Right kidney (tissue), 1 donor: ENCODE results near the gene TTC39C.
"Not testable (repeated sequence)": the region's sequence is repeated elsewhere in the genome, so short reads cannot be mapped to it uniquely, and the experiment has no call there.

Experiments used
- DNase-seq: peaks from one replicate; pipeline ENCODE4 v3.0.0-alpha.2; 2016

The TTC39C gene

GRCh38 chr18:24127735-24128134 lies 113.2 kb downstream of the TTC39C start:
- DNase-seq, result no peak

GRCh38 chr18:24128700-24129099 lies 114.1 kb downstream of the TTC39C start:
- no peak for DNase-seq

- no peak for DNase-seq
Observed at GRCh38 chr18:24130494-24130893, 115.9 kb downstream of the TTC39C start.

- no peak for DNase-seq
Observed at GRCh38 chr18:24136967-24137373, 122.4 kb downstream of the TTC39C start.

- no peak for DNase-seq
Observed at GRCh38 chr18:24138409-24138788, 123.8 kb downstream of the TTC39C start.

- DNase-seq, result peak; percentile 77
Observed at GRCh38 chr18:24138789-24139616, 124.4 kb downstream of the TTC39C start, which contains the start of gene CABYR. CABYR (plus strand) TSS chr18:24139062; CDS start chr18:24143115, 4,053 bp downstream.

- no peak for DNase-seq
Observed at GRCh38 chr18:24140697-24141096, 126.1 kb downstream of the TTC39C start.

GRCh38 chr18:24142376-24142775 lies 127.8 kb downstream of the TTC39C start:
- no peak for DNase-seq

- DNase-seq, result not testable (repeated sequence)
Observed at GRCh38 chr18:24149591-24149990, 135.0 kb downstream of the TTC39C start.

- DNase-seq, result no peak
Observed at GRCh38 chr18:24153397-24153796, 138.8 kb downstream of the TTC39C start.

- no peak for DNase-seq
Observed at GRCh38 chr18:24157855-24158254, 143.3 kb downstream of the TTC39C start.

GRCh38 chr18:24160086-24160485 lies 145.5 kb downstream of the TTC39C start:
- no peak for DNase-seq

- no peak for DNase-seq
Observed at GRCh38 chr18:24161304-24161703, 146.8 kb downstream of the TTC39C start.

GRCh38 chr18:24168496-24168895 lies 153.9 kb downstream of the TTC39C start:
- DNase-seq, result no peak

GRCh38 chr18:24170360-24170759 lies 155.8 kb downstream of the TTC39C start:
- DNase-seq, result no peak

GRCh38 chr18:24173997-24174396 lies 159.4 kb downstream of the TTC39C start:
- no peak for DNase-seq

GRCh38 chr18:24176727-24177416 lies 162.3 kb downstream of the TTC39C start:
- DNase-seq, result peak; percentile 33

- no peak for DNase-seq
Observed at GRCh38 chr18:24177499-24178133, 163.1 kb downstream of the TTC39C start.

GRCh38 chr18:24180048-24180447 lies 165.5 kb downstream of the TTC39C start:
- no peak for DNase-seq

GRCh38 chr18:24181806-24182205 lies 167.3 kb downstream of the TTC39C start:
- DNase-seq, result no peak
